Dermis microvascular lymphatic vessel endothelial cell (primary cell): ENCODE measurements around the gene PIK3R3. TPM values are rescaled to one million over a fixed set of nuclear protein-coding genes. Genes with fewer than 3 reads are reported as not detected.

Source experiments
- DNase-seq, 2 donors: peaks; one replicate each; pipeline versions ENCODE4 v3.0.0 to v3.0.0-alpha.2; 2010; ENCODE audit warnings: low read depth in 2 of 2
- total RNA-seq: library from RNA; depleted of rRNA; stranded (reverse); fragments of >200 nt; gene quantifications from 2 replicates; pipeline ENCODE4 v1.2.1, GENCODE V29; 2014

PIK3R3 gene
- 16.3 and 18.3 TPM in 2 replicates for total RNA-seq

DNA sequence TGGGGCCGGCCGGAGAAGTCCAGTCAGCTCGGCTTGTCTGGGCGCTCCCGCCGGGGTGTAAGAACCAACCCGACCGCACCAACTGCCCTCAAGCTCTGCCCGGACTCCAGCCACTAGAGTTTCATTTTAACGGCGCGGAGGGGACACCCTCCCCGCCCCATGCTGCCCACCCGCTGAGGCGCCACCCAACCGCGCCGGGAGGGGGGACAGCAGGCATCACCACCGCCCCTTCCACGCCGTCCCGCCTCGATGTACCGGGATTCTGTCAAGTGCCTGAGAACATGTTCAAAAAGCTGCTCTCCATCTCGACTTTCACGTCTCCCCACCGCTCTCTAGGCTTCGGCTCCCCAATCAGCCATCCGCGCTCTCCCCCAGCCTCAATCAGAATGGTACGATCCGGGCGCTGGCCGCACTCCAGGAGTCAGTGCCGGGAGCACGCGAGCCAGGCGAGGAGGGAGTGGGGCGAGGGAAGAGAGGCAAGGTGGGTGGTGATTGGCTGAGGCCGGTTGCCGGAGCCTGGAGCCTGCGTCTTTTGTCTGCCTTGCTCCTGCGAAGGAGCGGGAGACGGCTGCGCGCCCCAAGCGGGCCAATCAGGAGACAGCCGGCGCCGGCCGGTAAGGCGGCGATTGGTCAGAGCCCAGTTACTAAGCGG is at the start of gene PIK3R3:
TSS of gene PIK3R3 (minus strand) at position 101 of the 652 bp plus-strand sequence. CDS start 677 bp downstream, outside the sequence.
- DNase-seq, result peak; percentile 94 to 99

DNA sequence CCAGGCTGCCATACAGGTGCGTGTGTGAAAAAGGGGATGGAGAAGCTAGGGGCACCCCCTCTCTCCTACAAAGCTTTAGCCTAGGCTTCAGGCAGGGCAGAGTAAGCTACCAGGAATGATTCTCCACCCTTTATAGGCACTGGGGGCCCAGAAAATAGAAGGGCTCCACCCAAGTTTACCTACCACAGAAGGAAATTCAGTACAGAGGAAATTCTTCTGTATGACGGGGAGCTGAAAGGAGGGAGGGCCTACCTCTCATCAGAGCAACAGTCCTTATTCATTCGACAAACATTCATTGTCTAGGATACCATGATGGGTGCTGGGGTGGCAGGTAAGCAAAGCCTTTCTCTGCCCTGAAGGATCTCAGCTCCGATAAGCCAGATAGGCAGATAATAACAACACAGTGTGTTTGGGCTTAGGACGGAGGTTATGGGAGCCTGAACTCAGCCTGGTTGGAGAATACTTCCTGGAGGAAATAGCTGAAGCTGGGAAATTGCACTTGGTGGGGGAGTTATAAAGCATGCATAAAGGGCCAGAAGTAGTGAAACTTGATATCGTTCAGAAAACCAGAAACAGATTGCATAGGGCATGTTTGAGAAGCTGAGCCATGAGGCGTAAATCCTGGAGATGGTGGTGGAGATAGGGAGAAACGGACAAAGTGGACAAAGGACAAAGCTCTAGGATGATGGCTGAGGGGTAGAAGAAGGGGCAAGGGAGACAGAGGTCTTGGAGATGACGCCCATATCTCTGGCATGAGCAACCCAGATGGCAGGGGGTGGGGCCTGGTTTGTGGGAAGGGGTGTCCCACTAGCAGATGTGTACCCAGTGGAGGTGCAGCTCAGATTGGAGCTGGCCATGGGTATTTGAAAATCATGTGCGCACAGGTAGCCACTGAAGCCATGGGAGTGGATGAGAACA is 49.2 kb upstream of the PIK3R3 start:
- peak in 1 of 2 donors; percentile 85 for DNase-seq

DNA sequence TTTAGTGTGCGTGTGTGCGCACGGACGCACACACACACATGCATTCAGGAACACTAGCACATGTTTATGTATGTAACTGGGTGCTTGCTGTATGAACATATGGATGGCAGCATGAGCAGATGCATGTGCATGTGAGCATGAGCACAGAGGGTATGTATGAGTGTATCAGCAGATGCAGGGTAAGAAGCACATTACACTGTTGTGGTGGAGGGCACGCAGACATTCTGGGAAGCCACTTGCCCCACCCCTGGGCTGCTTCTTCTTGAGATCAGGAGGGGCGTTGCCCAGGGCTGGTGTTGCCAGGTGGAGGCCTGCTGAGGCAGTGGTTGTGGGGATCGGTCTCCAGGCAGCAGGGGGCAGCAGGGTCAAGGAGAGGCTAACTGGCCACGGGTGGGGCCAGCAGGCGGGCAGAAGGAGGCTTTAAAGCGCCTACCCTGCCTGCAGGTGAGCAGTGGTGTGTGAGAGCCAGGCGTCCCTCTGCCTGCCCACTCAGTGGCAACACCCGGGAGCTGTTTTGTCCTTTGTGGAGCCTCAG is 47.7 kb upstream of the PIK3R3 start:
- DNase-seq, result no peak

- peak; percentile 66 to 87 for DNase-seq
Observed at GRCh38 chr1:46179138-46180081, 47.0 kb upstream of the PIK3R3 start.

- no peak for DNase-seq
Observed at GRCh38 chr1:46176211-46176865, 43.9 kb upstream of the PIK3R3 start, which contains the start of gene P3R3URF. P3R3URF (minus strand) TSS chr1:46176488; CDS start chr1:46176471, 17 bp downstream.

- DNase-seq, result no peak
Observed at GRCh38 chr1:46175243-46175642, 42.8 kb upstream of the PIK3R3 start.

GRCh38 chr1:46174448-46175231 is 42.2 kb upstream of the PIK3R3 start, which contains the start of gene TSPAN1:
TSPAN1 (plus strand) TSS chr1:46175087; CDS start chr1:46181108, 6,021 bp downstream.
- DNase-seq, result no peak

DNA sequence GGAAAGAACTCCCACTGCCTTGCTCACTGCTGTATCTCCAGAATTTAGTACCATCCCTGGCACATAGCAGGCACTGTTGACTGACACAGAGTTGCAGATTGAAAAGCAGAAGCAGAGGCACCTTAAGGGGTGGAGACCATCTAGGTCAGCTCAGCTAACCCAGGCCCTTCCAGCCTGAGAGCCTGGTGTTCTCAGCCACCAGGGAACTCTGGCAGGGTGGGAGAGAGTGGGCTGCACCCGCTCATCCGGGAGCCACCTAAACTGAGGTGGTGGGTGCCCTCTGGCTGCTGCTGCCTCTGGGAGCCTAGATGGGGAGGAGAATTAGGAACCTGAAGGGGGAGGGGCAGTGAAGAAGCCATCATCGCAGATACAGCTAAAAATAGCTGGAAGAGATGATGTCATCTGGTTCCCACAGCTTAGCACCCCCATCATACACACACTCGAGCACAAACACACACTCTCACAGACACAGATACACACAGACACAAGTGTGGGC is 41.0 kb upstream of the PIK3R3 start:
- DNase-seq, result no peak

GRCh38 chr1:46172321-46172720 is 39.9 kb upstream of the PIK3R3 start:
- DNase-seq, result no peak

DNA sequence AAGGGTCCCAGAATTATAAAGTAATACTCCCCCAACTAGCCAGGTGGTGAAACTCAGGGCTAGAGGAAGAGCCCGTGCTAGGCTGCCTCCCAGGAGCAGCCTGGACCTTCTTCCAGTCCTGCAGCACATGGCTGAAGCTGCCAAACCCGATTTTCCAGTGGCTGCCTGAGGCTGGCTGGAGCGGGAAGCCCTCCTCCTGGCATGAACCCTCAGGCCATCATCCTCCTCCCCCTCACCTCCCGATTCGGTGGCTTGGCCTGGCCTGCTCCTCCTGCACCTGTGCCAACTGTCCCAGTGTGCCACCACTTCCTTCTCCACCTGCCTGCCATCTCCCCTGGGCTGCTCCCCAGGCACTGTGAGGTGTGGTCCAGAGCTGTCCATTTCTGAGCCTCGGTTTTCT is 39.4 kb upstream of the PIK3R3 start:
- no peak for DNase-seq

- DNase-seq, result peak in 1 of 2 donors; percentile 19
Observed at GRCh38 chr1:46171351-46171750, 38.9 kb upstream of the PIK3R3 start.

- DNase-seq, result no peak
Observed at GRCh38 chr1:46169811-46170454, 37.5 kb upstream of the PIK3R3 start.

GRCh38 chr1:46168477-46168876 is 36.0 kb upstream of the PIK3R3 start:
- DNase-seq, result no peak

DNA sequence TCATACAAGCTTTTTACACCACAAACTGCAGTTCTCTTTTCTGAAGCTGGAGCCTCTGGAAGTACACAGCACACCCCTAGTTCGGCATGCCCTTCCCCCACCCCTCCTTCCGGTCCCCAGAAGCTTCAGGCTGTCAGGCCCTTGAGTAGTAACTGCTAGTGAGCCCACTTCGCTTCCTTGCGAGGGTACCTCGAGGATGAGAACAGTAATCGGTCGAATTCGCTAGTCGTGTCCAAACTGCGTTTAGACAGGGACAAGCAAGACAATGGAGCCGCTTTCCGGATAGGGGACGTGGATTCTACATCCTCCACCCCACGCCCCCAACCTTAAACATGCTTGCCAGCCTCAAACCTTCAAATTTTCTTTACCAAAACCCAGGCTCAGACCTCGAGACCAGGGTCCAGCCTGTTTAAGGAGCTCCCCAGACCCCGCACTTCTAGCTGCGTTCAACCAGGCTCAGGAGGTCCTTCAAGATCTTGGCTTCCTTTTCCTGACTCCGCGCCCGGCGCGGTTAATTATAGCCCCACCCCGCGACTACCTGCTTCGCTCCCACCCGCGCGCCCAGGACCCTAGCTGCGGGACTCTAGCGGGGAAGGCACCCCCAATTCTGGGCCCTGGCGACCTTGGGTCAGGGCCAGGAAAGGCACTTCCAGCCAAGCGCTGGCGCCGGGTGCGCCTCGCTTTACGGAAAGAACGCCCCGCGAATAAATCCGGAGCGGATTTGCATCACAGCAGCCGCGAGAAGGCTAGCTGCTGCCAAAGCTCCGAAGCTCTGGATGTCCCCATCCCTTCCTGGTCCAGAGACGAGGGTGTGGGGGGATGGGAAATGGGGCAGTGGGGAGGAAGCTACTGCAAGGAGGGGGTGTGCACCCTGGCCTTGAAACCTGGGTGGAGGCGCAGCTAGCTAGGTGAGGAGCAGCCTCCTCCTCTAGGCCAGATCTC is 34.4 kb upstream of the PIK3R3 start:
- DNase-seq, result peak; percentile 27 to 52

DNA sequence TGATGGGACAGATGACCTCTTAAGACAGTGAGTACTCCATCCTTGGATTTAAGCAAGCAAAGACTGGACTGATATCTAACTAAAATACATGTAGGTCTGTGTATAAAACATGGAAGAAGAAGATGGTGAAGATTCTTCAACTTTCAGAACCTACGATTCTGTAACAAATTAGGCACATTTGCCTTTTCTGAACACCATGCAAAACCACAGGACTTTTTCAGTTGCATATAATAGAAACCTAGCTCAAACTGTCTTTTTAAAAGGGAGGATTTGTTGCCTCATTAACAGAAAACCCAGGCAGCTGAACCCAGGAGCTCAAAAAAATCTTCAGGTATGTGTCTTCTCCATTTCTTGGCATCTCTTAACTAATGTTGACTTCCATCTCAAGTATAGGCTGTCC is 27.8 kb upstream of the PIK3R3 start:
- no peak for DNase-seq

DNA sequence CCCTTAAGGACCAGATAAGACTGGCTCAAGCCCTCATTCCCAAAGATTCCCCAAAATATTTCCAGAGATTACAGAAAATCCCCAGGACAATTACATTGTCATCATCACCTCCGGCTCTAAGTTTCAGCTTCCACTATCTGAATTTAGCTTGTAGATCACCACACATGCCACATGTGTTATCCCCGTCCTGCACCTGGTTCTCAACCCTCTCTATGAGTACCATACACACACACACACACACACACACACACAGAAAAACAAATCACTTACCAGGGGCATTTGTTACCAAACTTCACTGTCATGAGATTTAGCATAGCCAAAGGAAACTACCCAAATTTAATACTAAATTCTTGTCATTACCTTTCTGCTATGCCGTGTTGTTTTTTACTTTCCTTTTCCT is 27.1 kb upstream of the PIK3R3 start:
- no peak for DNase-seq

DNA sequence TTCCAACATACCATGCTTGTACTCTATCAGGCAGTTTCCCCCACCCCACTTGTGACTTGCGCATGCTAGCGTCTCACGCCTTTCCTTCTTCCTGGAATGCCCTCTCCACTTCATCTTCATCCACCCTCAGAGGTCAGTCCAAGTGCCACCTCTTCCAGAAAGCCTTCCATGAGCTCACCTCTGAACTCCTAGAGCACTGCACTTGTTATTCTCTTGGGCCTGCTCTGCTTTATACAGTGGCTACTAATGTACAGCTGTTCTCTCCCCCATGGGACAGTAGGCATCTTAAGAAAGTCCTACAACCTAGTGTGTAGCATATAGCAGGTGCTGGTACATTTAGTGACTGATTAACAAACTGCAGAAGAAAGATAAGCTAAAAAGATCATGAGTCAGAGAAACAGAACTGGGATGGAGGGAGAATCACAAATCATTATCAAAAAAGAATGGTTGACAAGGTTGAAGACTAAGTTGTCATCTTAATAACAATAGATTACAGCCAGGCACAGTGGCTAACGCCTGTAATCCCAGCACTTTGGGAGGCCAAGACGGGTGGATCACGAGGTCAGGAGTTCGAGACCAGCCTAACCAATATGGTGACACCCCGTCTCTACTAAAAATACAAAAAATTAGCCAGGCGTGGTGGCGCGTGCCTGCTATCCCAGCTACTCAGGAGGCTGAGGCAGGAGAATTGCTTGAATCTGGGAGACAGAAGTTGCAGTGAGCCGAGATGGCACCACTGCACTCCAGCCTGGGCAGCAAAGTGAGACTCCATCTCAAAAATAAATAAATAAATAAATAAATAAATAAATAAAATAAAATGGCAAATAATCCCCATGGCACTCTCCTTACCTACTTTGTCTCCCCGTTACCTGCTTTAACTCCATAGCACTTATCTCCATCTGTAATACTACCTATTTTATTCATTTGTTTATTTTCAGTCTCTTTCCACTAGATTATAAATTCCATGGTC is 26.2 kb upstream of the PIK3R3 start:
- no peak for DNase-seq
